IPS-NIHi7 (cell line): ENCODE results near the gene ATP5F1B.
A peak's percentile ranks its signal among the peaks of the same experiment; 100 is the strongest.
"Not testable (repeated sequence)": the region's sequence is repeated elsewhere in the genome, so short reads cannot be mapped to it uniquely, and the experiment has no call there.

Source experiments
- DNase-seq: peaks from one replicate; pipeline ENCODE4 v3.0.0; 2012; ENCODE audit warnings: mixed read lengths; ENCODE audit errors: extremely low spot score

The ATP5F1B gene

GRCh38 chr12:56645717-56646446 is at the start of gene ATP5F1B:
Gene ATP5F1B (minus strand): TSS chr12:56645984. CDS start chr12:56645963, 21 bp downstream.
- DNase-seq, result peak; percentile 98

- DNase-seq, result no peak
Measured at GRCh38 chr12:56694161-56694560, 48.4 kb upstream of the ATP5F1B start.

DNA sequence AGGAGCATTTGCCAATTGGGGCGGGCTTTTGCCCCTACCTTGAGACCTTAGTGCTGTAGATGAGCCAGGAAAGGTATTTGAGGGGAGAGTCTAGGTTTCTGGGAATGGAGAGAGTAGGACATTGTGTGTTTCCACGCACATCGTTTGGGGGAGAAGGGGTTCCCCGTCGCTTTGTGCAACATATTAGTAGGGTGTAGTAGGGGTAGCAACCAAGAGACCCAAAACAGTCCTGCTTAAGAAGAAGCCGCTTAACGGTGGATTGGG is 43.0 kb upstream of the ATP5F1B start:
- peak; percentile 64 for DNase-seq

DNA sequence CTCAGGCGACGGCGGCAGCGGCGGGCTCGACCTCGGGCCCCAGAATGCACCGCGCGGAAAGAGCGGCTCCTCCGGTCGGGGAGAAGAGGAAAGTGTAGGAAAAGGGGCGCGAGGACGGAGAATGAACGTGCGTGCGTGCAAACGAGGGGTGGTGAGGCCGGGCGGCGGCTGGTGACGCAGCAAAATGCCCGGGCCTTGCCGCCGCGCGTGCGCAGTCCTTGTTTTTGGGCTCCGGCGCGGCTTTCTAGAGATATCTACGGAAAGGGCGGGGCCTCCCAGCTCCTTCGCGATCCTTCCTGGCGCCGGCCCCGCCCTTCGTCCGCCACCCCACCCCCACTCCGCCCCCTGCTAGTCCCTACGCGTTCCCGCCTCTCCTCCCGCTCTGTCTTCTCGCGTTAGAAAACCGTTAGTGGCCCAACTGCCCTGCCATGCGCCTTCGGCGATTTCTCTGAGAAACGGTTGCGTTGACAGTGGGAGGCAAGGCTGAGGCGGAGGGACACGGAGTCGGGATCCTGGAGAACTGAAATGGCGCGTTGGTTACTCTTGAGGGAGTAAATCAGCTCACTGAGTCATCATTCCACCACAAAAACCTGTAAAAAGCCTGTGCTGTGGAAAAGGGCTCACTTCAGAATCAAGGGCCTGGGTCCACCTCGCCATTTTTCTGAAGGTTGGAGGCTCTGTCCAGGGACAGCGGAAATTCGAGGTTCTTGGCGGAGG is 42.5 kb upstream of the ATP5F1B start, which contains the start of gene PTGES3:
Gene PTGES3, minus strand, starts transcription at position 156 of the 717 bp plus-strand sequence. CDS start 285 bp downstream, outside the sequence.
- peak; percentile 96 for DNase-seq

DNA sequence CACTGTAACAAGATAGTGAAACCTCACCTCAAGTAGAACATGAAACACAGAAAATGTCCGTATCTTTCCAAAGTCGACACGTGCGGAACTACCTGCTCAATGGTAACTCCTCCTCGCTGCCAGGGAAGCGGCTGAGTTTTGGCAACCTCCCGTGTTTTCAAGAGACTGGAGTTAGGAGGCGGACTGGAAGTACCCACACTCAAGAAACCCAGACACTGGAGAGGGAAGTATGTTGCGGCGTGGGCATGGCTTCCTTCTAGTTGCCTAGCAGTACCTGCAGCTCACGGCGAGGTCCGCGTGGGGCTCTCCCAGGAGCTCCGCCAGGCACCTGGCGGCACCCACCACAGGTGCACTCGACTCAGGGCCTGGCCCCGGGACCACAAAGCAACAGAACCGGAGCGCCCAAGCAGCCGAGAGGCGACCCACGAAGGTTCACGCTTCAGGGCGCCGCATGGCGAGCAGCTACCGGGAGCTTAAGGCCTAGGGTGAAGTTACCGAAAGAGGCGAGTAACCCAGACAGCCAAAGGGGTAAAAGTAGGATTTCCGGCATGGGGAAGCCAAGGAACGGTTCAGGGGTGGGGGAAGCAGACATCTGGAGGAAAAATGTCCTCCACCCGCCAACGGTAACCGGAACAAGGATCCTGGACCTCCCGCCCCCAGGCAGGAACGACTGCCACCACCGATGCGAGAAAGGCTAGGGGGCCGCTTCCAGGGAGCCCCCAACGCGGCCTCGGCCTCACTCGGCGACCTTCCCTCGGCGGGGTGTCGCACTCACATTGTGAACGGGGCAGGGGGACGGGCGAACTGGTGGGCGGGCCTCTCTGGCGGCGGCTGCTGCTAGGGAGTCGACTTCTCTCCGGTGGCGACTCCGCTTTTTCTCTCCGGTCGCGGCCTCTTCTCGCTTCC is 41.7 kb upstream of the ATP5F1B start:
- DNase-seq, result no peak

GRCh38 chr12:56684745-56685359 is 39.1 kb upstream of the ATP5F1B start:
- DNase-seq, result no peak

DNA sequence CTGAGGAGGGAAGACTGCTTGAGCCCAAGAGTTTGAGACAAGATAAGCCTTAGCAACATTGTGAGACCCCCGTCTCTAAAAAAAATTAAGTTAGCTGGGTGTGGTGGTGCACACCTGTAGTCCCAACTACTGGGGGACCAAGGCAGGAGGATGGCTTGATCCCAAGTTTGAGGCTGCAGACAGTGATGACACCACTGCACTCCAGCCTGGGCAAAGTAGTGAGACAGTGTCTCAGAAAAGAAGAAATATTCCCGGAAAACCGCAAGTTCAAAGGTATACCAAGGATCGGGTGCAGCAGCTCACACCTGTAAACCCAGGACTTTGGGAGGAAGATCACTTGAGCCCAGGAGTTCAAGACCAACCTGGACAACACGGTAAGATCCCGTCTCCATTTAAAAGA is 36.5 kb upstream of the ATP5F1B start:
- no peak for DNase-seq

DNA sequence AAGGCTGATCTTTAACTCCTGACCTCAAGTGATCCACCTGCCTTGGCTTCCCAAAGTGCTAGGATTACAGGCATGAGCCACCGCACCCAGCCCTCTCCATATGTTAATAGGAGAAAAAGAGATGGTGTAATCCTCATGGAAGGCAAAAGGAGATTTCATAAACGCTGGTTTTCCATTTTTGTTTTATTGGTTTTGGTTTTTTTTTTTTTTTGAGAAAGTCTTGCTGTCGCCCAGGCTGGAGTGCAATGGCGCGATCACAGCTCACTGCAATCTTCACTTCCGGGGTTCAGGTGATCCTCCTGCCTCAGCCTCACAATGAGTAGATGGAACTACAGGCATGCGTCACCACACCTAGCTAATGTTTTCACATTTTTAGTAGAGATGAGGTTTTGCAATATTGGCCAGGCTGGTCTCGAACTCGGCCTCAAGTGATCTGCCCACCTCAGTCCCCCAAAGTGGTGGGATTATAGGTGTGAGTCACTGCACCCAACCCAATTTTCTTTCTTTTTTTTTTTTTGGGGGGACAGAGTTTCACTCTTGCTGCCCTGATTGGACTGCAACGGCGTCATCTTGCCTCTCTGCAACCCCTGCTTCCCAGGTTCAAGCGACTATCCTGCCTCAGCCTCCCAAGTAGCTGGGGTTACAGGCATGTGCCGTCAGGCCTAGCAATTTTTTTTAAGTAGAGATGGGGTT is 34.2 kb upstream of the ATP5F1B start:
- DNase-seq, result no peak

DNA sequence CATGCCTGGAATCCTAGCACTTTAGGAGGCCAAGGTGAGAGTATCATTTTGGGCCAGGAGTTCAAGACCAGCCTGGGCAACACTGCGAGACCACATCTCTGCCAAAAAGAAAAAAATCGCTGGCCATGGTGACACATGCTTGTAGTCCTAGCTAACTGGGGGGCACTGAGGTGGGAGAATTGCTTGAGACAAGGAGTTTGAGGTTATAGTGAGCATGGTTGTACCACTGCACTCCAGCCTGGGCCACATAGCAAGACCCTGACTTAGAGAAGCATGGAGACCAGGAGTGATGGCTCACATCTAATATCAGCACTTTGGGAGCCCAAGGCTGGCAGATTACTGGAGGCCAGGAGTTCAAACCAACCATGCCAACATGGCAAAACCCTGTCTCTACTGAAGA is 33.1 kb upstream of the ATP5F1B start:
- DNase-seq, result no peak

DNA sequence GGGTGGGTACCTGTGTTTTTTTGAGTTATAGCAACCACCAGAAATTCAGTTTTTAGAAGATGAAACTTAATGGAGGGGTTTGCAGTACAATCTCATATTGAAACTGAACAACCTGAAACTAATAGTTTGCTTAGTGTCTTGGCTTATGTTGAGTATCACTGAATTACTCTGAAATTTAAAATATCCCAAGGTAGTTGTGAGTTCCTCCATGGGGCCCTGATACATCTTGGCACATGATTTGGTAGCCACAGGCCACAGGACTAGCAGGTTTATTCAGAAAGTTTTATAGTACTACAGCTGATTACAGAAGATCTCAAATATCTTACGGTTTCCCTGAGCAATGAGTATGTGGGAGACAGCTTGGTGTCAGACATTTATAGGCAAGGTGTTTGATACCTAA is 31.9 kb upstream of the ATP5F1B start:
- no peak for DNase-seq

DNA sequence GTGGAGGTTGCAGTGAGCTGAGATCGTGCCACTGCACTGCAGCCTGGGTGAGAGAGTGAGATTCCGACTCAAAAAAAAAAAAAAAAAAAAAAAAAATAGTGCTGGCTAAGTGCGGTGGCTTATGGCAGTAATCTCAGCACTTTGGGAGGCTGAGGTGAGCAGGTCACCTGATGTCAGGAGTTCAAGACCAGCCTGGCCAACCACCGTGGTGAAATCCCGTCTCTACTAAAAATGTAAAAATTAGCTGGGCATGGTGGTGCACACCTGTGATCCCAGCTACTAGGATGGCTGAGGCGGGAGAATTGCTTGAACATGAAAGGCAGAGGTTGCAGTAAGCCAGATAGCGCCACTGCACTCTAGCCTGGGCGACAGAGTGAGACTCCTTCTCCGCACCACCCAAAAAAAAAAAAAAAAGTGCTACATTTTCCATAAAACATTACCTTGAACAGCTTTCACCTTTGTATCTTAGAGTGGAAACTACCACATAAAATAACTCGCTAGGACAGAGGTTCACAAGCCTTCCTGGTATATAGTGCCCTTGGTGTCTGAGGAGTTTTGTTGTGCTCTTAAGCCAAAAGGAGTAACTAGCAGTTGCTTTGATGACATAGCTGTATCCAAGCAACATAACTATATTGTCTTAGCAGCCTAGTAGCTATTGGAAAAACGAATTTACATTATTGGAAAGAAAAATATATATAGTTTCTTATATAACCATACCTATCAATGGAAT is 31.2 kb upstream of the ATP5F1B start:
- DNase-seq, result no peak

DNA sequence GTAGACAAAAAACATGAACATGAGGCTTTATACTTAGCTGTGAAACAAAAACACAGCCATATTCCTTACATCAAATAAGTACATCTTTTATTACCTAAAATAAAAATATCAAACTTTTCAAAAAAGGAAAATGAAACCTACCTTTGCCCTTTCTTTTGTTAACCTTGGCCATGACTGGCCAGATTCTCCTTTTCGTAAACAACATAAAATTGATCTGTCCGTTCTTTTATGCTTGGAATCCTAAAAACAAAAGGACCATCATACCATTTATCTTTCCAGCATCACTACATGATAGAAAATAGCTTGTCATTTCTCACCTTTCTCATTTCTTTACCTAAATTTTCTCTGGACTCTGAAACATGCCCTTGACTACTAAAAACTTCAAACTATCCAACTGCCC is 25.8 kb upstream of the ATP5F1B start:
- DNase-seq, result no peak

GRCh38 chr12:56670836-56671235 is 25.1 kb upstream of the ATP5F1B start:
- no peak for DNase-seq

DNA sequence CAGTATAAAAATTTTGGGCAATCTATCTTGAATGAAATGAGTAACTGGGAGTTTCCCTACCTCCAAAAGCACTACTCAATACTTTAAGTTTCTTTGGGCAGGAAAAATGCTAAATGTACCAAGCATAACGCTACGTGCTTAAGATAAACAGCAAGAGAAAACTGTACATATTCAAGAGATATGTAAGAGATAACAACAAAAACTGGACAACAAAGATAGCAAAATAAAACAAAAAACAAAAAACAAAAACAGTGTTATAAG is 22.3 kb upstream of the ATP5F1B start:
- DNase-seq, result no peak

- DNase-seq, result no peak
Measured at GRCh38 chr12:56661979-56662638, 16.3 kb upstream of the ATP5F1B start.

DNA sequence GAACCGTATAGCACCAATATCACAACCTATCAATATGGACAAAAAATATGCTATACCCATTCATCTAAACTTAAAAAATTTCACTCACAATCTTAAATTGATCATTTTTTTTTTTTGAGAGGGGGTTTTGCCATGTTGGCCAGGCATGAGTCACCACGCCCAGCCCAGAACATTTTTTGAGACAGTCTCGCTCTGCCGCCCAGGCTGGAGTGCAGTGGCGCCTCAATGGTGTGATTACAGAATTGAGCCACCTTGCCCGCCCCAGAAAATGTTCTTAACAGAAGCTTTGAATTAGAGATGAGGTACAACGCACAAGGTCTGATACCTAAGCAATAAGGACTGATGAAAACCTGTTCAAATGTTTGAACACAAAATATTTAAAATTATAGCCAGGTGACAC is 15.8 kb upstream of the ATP5F1B start:
- DNase-seq, result no peak

DNA sequence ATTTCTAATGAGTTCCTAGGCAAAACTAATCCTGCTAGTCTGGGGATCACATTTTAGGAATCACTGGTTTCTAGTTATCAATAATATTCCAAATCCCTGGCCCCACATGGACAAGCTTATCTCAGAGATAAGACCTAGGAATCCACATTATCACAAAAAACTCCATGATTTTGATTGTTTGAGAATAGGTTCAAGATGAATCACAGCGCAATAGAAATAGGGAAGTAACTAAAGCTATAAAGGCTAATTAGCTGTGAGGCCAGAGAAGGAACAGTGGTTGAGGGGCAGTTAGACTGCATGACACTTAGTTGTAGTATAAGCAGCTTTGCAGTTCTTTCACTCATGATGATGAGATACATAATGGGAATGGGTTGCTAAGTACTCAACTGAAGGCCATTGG is 13.1 kb upstream of the ATP5F1B start:
- DNase-seq, result no peak

GRCh38 chr12:56657416-56658379 is 11.9 kb upstream of the ATP5F1B start:
- no peak for DNase-seq

- DNase-seq, result not testable (repeated sequence)
Measured at GRCh38 chr12:56653781-56654180, 8.0 kb upstream of the ATP5F1B start.
